ENCODE data around the gene TMEM117. TPM values are rescaled to one million over a fixed set of nuclear protein-coding genes. Genes with fewer than 3 reads are reported as not detected.

The TMEM117 gene
- total and polyA plus RNA-seq, 2 donors (not counting 3 experiments of a cell fraction or from before 2014, with no cell fraction given) = 1.2 to 3.8 TPM

DNA sequence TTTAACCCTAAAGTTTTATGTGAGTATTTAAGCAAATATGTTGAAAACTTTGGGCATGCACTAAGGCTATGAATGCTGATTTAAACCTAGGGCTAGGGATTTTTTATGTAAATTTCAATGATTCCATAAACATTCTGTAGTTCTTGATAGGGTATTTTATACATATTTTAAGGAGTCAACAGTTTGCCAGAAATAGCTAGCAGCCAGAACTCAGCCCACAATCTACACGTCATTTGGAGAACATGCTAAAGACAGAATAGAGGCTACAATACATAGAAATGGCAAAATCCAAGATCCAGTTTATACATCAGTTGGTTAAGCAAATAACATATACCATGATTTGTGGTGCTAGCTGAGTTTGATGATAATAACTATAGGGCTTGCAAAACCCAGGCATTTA lies 184.7 kb downstream of the TMEM117 start:
- H3K27me3 ChIP-seq (ENCODE audit: control insufficient read depth in 2 of 2, insufficient read depth in 2 of 2, low read length in 2 of 2) = no peaks in the 10 kb centered on the region
- no peaks in the 10 kb centered on the region for H3K9me3 ChIP-seq (replicated peaks; ENCODE audit: control insufficient read depth, insufficient read depth, low read length)
- no peak for DNase-seq (ENCODE audit: low read depth, low spot score)
- H2AFZ ChIP-seq (ENCODE audit: low read depth, low read length) = no peak overlapping the region
- no peak overlapping the region for H3K4me3 ChIP-seq (replicated peaks in 1 of 3; ENCODE audit: insufficient read depth in 1 of 3, low read depth in 1 of 3, low read length in 3 of 3)
- intact Hi-C loops (cut with micrococcal nuclease) = no loop called here
- no TSS peak for BruUV-seq (replicated peaks)
- H3K36me3 ChIP-seq (ENCODE audit: control insufficient read depth in 2 of 2, extremely low read depth in 1 of 2, insufficient read depth in 2 of 2, low read length in 2 of 2) = no peaks in the 10 kb centered on the region
- H3K4me1 ChIP-seq (ENCODE audit: control insufficient read depth, extremely low read depth, insufficient read depth, low read length) = no peaks in the 10 kb centered on the region
- H3K9me1 ChIP-seq (replicated peaks; ENCODE audit: control insufficient read depth, extremely low read depth, insufficient read depth, low read length) = no peaks in the 10 kb centered on the region
- H3K27ac ChIP-seq (ENCODE audit: insufficient read depth, low read depth, low read length) = no peak overlapping the region
- TF ChIP-seq, protein P1, sequence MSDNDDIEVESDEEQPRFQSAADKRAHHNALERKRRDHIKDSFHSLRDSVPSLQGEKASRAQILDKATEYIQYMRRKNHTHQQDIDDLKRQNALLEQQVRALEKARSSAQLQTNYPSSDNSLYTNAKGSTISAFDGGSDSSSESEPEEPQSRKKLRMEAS (IDR thresholded peaks at IDR 0.05; ENCODE audit: insufficient read depth, insufficient read length) = no peak
- TF ChIP-seq, protein P2, sequence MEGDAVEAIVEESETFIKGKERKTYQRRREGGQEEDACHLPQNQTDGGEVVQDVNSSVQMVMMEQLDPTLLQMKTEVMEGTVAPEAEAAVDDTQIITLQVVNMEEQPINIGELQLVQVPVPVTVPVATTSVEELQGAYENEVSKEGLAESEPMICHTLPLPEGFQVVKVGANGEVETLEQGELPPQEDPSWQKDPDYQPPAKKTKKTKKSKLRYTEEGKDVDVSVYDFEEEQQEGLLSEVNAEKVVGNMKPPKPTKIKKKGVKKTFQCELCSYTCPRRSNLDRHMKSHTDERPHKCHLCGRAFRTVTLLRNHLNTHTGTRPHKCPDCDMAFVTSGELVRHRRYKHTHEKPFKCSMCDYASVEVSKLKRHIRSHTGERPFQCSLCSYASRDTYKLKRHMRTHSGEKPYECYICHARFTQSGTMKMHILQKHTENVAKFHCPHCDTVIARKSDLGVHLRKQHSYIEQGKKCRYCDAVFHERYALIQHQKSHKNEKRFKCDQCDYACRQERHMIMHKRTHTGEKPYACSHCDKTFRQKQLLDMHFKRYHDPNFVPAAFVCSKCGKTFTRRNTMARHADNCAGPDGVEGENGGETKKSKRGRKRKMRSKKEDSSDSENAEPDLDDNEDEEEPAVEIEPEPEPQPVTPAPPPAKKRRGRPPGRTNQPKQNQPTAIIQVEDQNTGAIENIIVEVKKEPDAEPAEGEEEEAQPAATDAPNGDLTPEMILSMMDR (IDR thresholded peaks at IDR 0.05; ENCODE audit: extremely low read depth in 1 of 2, insufficient read depth in 1 of 2, low read depth in 1 of 2, low read length in 2 of 2) = no peak
- TF ChIP-seq MYC (IDR thresholded peaks at IDR 0.05; ENCODE audit: low read depth, low read length) = no peak
- no peak for TF ChIP-seq POLR2A (IDR thresholded peaks at IDR 0.05; ENCODE audit: low read depth, low read length)
- no peak for TF ChIP-seq GATA2 (IDR thresholded peaks at IDR 0.05; ENCODE audit: insufficient read depth, insufficient read length, low read depth, low read length)
- TF ChIP-seq EZH2 (IDR thresholded peaks at IDR 0.05; ENCODE audit: borderline replicate concordance, low read depth, low read length, severe bottlenecking) = no peak
- TF ChIP-seq FOS (IDR thresholded peaks at IDR 0.05; ENCODE audit: borderline replicate concordance, insufficient read depth, low read length) = no peak
- no peak for TF ChIP-seq POLR2AphosphoS5 (IDR thresholded peaks at IDR 0.05; ENCODE audit: insufficient read depth, low read depth, low read length)
- no peak for TF ChIP-seq JUN (IDR thresholded peaks at IDR 0.05; ENCODE audit: borderline replicate concordance, insufficient read depth, insufficient read length, low read depth)
- ChIA-PET POLR2A (no interaction called here), CTCF (no interaction called here)
- no peaks in the 10 kb centered on the region for H4K20me1 ChIP-seq (replicated peaks; ENCODE audit: control insufficient read depth, extremely low read depth, insufficient read depth, low read length)
- FAIRE-seq = no peak
- no peak overlapping the region for H3K9ac ChIP-seq (replicated peaks; ENCODE audit: extremely low read depth, insufficient read depth, low read length)
- dilution Hi-C loops (cut with MboI; ENCODE audit: extremely low pct_ligation_motif_present, low sequenced_read_pairs) = no loop called here
- H3K4me2 ChIP-seq (ENCODE audit: insufficient read depth, low read length) = no peak overlapping the region
- H3K79me2 ChIP-seq (ENCODE audit: control insufficient read depth, insufficient read depth, low read length) = no peaks in the 10 kb centered on the region

Measured in endothelial cell of umbilical vein (primary cell).